ENCODE measurements around the gene ST3GAL2.

Gene ST3GAL2

DNA sequence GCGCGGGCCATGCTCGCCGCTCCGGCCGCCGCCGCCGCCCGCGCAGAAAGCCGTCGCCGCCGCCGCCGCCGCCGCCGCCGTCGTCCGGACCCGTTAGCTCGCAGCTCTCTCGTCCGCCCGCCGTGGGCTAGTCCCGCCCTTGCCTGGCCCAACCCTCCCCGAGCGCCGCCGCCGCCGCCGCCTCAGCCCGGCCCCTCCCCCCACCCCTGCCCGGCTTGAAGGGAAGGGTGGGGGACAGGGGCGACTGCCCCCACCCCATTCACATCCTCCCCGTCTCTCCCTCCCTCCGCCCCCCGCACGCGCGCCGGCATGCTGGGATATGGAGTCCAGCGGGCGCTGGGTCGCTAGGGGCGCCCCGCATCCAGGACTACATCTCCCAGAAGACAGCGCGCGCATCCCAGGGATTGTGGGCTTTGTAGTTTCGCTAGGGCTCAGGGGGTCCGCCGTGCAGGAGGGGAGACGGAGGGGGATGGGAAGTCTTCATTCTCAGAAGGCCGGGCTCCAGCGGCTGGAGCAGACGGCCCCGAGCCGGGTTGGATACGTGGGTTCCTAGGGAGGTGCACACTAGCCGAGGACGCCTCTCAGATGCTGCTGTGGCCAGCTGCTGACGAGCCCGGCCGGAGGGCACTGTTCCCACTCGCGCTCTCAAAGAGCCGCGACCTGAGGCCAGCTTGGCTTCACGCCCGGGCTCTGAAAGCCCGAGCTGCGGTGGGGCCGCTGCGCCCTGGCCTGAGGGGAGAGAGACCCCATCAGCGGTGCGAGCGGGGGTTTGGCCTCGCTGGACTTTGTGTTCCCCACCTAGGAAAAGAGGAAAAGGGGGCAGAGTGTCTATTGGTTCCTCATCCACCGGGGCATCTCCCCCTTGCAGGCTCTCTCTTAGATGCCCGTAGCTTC lies at the start of gene ST3GAL2:
ST3GAL2 (minus strand) TSS at position 132 of the 894 bp plus-strand sequence. CDS start 40,570 bp downstream, outside the sequence.
- peak; percentile 56 for DNase-seq (ENCODE audit: low read depth)

DNA sequence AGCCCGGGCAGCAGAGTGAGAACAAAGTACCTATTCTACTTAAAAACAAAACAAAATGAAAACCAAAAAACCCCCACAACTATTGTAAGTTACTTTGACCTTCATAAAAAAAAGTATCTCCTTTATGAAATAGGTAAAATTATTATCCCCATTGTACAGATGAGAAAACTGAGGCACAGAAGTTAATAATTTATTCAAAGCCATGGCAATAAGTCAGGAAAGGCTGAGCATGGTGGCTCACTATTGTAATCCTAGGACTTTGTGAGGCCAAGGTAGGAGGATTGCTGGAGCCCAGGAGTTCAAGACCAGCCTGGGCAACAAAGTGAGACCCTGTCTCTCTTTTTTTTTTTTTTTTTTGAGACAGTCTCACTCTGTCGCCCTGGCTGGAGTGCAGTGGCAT lies 46.0 kb upstream of the ST3GAL2 start:
- DNase-seq (ENCODE audit: low read depth): no peak

DNA sequence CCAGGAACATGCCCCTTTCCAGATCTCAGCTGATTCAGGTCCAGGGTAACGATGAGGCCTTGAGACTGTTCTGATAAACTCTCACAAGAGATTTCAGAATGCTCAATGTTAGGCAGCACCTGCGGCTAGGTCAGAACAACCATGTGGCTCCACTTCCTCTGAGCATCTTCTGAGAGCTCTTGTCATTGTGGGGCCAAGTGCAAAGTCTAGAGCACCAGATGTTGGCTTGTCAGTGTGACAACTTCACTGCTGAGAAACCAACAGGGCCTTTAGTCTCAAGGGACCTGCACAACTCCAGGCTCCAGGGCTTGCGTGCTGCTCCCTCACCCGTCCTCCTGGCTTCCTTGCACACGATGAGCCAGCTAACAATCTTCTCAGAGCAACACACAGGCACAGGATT lies 44.5 kb upstream of the ST3GAL2 start:
- no peak for DNase-seq (ENCODE audit: low read depth)

DNA sequence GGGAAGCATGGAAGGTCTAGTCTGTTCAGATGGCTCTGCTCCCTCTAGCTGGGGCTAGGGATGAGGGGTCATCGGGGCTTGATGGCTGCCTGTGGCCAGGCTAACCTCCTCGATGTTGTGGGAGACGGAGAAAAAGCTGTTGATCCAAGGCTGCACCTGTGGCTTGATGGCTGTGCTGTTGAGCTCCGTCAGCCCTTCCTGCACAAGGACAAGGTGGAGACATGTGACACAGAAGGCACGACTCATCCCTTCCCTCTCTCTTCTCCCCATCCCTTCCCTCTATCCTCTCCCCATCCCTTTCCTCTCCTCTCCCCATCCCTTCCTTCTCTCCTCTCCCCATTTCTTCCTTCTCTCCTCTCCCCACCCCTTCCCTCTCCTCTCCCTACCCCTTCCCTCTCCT lies 43.7 kb upstream of the ST3GAL2 start:
- DNase-seq (ENCODE audit: low read depth): no peak

GRCh38 chr16:70481929-70482536 lies 43.1 kb upstream of the ST3GAL2 start:
- no peak for DNase-seq (ENCODE audit: low read depth)

DNA sequence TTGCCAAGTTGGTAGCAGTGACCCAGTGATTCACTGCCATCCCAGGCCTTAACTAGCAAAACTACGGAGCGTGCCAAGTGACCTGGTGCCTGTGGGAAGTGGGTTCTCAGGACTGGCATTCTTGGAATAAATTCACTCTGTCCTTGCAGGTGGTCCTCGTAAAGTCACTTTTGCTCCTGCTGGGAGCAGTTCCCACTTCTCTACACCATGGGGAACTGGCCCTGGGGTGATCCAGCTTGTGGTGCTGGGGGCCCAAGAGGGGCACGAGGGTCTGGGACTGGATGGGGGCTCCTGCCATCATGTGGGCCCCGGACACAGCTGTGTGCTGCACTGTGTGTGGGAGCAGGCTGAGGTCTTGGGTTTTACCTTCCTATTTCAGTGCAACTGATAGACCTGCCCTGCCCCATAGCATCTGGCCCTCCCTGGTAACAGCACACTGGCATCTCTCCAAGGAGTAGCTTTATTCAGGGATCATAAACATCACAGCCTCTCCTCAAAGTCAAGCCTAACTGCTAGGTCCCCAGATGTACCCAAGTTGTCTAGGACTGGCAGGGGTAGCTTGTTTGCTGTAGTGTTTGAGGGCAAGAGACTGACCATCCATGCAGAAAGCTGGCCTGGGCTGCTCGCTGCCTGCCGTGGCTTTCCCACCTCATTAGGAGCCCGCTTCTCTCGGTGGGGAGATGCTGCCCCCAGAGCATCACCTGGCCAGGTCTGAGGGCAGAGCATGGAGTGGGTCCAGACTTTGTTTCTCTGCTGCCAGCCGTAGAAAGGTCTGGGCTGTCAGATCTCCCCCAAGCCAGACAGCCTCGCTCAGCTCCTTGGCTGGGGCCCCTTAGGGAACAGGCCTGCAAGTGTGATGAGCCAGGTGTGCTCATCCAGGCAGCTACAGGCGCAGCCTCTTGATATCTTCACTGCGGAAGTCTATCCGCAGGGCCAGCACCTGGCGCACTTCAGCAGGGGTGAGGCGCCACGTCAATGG lies 41.5 kb upstream of the ST3GAL2 start:
- no peak for DNase-seq (ENCODE audit: low read depth)

GRCh38 chr16:70478912-70479341 lies 40.0 kb upstream of the ST3GAL2 start:
- DNase-seq (ENCODE audit: low read depth): no peak

DNA sequence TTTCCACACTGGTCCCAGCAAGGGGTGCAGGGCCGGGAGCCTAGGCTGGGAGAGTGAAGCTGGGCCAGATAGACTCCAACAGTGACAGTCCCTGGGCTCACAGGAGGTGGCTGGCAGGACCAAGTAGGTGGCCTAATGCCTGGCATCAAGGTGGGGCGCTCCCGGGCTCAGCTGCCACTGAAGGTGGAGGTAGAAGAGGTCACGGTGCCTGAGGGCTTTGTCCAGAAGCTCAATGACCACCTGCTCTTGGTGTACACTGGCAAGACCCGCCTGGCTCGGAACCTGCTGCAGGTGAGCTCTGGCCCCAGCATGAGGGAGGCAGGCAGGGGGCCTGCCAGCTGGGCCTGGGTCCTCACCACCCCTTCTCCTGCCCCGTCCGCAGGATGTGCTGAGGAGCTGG lies 39.3 kb upstream of the ST3GAL2 start:
- no peak for DNase-seq (ENCODE audit: low read depth)

DNA sequence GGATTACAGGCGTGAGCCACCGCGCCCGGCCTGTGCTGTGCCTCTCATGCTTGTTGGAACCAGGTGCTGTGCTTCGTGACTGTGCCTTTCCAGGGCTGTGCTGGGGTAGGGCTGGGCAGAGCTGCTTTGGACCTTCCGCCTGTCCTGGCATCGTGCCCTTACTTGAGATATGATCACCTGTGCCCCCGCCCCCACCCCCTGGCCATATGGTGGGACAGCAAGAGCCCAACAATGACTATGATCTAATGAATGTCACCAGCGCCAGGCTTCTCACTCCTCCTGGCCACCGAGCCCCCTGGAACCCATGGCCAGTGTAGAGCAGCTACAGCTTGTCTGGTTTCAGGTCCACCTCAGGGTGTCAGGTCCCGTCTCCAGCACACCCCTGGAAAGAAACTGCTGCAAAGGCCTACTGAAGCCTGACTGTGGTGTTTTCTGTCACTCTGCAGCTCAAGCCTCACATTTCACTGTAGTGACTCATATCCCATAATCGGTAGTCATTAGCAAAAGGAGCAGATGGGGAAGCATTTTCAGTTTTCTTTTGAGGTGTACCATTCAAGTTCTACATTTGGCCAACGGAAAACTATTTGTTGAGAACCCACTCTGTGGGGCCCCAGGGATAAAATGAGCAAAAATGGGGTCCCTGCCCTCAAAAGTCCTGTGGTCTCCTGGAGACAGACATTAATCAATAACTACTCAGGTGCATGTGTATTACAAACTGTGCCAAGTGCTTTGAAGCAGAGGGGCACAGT lies 37.5 kb upstream of the ST3GAL2 start:
- peak; percentile 52 for DNase-seq (ENCODE audit: low read depth)

DNA sequence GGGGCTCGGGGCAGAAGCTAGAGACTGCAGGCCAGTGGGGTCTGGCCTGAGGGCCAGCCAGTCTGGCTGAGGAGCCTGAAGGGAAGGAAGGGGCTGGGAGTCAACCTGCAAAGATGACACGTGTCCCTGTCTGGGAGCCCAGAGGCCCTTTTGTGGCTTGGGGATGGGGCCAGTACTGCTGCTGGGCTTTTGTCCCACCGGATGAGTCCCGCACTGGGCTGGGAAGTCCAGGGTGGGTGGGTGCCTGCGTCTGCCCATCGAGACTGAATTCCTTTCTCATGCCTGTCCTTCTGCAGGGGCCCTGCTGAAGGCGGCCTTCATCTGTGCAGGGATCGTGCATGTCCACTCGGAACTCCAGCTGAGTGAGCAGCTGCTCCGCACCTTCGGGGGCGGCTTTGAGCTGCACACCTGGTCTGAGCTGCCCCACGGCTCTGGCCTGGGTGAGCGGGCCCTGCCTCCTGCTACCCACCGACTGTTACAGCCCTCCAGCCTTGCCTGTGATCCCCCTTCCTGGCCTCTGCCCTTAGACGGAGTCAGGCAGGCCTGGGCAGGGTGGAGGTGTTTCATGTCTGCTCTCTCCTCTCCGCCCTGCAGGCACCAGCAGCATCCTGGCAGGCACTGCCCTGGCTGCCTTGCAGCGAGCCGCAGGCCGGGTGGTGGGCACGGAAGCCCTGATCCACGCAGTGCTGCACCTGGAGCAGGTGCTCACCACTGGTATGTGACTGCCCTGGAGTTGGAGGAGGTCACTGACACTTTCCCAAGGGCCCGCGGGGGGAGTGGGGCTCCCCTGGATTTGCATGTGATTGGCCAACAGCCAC lies 36.4 kb upstream of the ST3GAL2 start:
- no peak for DNase-seq (ENCODE audit: low read depth)

DNA sequence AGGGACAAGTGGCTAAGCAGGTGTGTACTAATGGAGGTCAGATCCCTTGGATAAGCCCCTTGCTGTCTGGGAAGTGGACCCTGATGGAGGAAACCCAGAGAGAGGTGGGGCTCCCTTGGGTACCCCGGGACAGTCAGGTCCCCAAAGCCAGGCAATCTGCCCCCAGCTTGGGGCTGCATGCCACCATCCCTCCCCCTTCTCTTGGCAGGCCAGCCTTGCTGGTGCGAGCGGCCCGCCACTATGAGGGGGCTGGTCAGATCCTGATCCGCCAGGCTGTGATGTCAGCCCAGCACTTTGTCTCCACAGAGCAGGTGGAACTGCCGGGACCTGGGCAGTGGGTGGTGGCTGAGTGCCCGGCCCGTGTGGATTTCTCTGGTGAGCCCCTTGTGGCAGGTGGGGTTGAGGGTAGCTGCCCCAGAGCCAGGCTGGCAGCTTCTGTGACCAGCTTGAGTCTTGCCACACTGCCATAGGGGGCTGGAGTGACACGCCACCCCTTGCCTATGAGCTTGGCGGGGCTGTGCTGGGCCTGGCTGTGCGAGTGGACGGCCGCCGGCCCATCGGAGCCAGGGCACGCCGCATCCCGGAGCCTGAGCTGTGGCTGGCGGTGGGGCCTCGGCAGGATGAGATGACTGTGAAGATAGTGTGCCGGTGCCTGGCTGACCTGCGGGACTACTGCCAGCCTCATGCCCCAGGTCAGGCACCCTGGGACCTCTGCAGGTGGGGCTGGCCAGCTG lies 35.6 kb upstream of the ST3GAL2 start:
- no peak for DNase-seq (ENCODE audit: low read depth)

DNA sequence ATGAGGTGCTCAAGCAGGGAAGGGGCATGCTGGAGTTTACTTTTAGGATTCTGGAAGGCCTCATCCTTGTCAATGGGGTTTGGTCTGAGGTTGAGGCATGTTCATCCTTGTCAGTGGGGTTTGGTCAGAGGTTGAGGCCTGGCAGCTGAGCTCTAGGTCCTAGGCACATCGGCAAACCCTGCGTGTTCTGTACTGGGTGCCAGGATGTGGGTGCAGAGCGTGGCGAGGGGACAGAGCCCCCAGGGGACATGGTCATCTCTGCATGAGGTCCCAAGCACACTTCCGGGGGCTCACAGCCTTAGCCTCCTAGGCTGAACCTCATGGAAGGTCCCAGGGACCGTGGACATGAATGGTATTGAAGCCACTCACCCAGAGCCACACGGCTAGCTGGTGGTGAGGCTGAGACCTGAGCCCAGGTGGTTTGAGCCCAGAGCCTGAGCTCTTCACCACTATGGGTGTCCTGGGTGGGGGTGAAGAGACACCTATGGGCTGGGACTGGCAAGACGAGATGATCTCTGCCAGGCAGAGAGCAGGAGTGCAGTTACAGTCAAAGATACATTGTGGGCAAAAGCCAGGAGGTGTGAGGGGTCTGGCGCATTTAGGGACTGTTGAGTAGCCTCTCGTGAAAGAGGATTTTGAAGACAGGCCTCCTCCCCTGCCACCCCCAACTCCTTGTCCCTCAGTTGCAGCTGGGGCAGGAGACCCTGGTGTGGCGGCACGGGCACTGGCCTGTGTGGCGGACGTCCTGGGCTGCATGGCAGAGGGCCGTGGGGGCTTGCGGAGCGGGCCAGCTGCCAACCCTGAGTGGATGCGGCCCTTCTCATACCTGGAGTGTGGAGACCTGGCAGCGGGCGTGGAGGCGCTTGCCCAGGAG lies 34.8 kb upstream of the ST3GAL2 start:
- no peak for DNase-seq (ENCODE audit: low read depth)

DNA sequence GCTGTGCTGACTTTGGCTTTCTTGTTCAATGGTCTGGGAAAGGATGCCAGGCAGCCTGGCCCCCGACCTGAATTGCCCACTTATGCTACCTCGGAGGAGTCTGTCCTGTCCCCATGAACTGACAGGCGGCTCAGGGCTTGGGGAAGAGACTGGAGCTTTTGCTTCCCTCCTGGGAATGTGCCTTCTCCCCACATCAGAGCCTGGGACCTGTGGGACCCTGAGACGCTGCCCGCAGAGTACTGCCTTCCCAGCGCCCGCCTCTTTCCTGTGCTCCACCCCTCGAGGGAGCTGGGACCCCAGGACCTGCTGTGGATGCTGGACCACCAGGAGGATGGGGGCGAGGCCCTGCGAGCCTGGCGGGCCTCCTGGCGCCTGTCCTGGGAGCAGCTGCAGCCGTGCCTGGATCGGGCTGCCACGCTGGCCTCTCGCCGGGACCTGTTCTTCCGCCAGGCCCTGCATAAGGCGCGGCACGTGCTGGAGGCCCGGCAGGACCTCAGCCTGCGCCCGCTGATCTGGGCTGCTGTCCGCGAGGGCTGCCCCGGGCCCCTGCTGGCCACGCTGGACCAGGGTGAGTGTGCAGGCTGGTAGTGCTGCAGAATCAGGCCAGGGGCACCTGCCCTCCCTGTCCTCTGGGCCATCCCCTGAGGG lies 34.0 kb upstream of the ST3GAL2 start:
- no peak for DNase-seq (ENCODE audit: low read depth)

DNA sequence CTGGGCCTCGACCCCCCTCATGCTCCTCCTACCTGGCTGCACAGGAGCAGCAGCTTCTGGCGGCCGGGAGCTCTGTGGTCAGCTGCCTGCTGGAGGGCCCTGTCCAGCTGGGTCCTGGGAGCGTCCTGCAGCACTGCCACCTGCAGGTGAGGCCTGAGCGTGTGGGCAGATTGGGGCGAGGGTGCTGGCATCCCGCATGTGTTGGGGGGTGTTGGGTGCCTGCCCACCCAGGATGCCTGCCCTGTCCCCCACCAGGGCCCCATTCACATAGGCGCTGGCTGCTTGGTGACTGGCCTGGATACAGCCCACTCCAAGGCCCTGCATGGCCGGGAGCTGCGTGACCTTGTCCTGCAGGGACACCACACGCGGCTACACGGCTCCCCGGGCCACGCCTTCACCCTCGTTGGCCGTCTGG lies 32.0 kb upstream of the ST3GAL2 start:
- no peak for DNase-seq (ENCODE audit: low read depth)

DNA sequence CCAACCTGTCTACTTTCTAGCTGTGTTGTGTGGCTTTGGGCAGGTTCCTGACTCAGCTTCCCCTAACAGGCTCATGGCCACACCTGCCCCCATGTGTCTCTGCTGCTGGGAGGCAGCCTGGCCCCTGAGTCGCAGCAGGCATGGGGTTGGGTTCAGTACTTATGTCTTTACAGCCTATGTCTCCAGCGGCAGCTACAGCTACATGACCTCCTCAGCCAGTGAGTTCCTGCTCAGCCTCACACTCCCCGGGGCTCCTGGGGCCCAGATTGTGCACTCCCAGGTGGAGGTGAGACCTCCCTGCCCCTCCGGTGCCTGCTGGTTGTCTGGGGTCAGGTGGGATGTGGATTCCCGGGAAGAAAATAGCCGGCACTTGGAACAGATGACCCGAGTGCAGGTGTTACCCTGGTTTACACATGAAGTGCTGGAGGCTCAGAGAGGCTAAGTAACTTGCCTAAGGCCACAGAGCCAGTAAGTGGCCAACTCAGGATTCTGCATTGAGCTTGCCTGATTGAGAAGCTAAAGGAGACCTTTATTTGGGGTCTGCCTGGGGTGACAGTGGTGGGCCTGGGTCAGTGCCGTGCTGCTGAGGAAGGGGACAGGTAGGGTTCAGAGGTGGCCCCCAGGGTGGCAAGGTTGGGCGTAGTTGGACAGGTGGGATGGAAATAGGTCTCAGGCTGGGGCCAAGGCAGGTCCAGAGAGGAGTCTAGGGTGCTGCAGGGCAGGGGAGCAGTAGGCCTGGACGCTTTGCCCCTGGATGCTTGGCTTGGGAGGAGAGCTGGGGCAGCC lies 31.4 kb upstream of the ST3GAL2 start:
- no peak for DNase-seq (ENCODE audit: low read depth)

- DNase-seq (ENCODE audit: low read depth): no peak
These were observed 30.1 kb upstream of the ST3GAL2 start for GRCh38 chr16:70468776-70469525.

DNA sequence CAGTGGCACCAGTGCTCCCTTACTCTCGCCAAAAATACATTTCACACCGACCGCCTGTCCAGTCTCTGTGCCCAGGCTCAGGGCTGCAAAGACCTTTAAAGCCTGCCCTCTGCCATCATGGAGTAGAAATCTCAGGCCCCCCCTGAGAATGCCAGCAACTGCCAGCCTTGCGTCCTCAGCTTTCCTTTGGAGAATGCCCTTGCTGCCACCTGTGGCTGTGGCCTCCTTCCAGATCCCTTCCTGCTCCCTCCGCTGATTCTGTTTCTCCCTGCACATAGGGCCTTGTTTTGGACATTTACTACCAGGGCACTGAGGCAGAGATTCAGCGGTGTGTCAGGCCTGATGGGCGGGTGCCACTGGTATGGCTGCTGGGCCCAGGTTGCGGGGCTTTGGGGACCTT lies 28.7 kb upstream of the ST3GAL2 start:
- DNase-seq (ENCODE audit: low read depth): no peak
